ENCODE results near the gene KRT72. TPM values are rescaled to one million over a fixed set of nuclear protein-coding genes. Genes with fewer than 3 reads are reported as not detected.

KRT72 gene
- total RNA-seq, 1 donor from 2014 or later = not detected

DNA sequence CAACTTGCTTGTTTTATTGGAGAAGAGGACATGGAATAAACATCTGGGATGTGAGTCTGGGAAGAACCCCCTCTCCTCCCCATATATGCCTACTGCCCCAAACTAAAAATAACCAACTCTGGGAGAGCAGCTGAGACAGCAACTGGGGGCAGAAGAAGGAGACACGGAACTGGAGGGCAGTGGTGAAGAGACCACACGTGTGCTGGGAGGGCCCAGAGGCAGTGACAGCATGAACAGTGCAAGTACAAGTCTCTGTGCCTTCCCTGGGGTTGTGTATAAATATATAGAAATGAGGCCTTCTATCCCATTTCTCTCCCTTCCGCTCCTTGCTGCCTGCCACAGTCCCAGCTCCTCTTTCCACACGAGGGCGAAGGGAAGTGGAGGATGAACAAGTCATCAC lies 21.1 kb upstream of the KRT72 start:
- no peaks in the 10 kb centered on the region for H3K36me3 ChIP-seq
- TF ChIP-seq, protein P1, sequence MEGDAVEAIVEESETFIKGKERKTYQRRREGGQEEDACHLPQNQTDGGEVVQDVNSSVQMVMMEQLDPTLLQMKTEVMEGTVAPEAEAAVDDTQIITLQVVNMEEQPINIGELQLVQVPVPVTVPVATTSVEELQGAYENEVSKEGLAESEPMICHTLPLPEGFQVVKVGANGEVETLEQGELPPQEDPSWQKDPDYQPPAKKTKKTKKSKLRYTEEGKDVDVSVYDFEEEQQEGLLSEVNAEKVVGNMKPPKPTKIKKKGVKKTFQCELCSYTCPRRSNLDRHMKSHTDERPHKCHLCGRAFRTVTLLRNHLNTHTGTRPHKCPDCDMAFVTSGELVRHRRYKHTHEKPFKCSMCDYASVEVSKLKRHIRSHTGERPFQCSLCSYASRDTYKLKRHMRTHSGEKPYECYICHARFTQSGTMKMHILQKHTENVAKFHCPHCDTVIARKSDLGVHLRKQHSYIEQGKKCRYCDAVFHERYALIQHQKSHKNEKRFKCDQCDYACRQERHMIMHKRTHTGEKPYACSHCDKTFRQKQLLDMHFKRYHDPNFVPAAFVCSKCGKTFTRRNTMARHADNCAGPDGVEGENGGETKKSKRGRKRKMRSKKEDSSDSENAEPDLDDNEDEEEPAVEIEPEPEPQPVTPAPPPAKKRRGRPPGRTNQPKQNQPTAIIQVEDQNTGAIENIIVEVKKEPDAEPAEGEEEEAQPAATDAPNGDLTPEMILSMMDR (IDR thresholded peaks at IDR 0.05) = no peak
- no peaks in the 10 kb centered on the region for H3K9me3 ChIP-seq
- intact Hi-C loops (cut with DNase I) = no loop called here
- no peaks in the 10 kb centered on the region for H3K4me1 ChIP-seq
- H3K4me3 ChIP-seq = no peak overlapping the region
- peak in 1 of 2 donors; percentile 22 for DNase-seq (ENCODE audit: extremely low spot score in 2 of 2)
- H3K27me3 ChIP-seq = no peaks in the 10 kb centered on the region
- no peak overlapping the region for H3K27ac ChIP-seq

DNA sequence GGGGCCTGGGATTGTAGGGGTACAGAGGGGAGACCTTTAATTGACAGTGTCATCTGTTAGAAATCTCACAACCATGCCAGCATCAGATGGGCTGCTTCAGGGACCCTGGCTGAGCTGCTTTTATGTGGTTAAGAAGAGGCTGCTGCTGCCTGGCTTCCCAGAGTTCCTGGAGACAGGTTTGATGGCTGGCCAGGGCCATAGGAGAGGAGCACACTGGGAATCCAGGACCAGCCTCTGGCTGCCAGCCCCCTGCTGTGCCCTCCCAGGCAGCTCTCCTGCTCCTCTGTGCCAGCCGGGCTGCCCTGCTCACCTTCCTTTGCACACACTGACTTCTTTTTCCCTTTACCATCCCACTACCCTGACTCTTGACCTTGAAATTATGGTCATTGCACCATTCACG lies 17.6 kb upstream of the KRT72 start:
- peak; percentile 28 to 65 for DNase-seq (ENCODE audit: extremely low spot score in 2 of 2)
- Histone ChIP-seq H3K27me3 (no peaks in the 10 kb centered on the region), H3K27ac (no peak overlapping the region), H3K4me3 (no peak overlapping the region), H3K9me3 (no peaks in the 10 kb centered on the region), H3K4me1 (no peaks in the 10 kb centered on the region), H3K36me3 (no peaks in the 10 kb centered on the region)
- intact Hi-C loops (cut with DNase I) = no loop called here
- TF ChIP-seq POLR2AphosphoS5 (IDR thresholded peaks at IDR 0.05; ENCODE audit: insufficient read depth in 1 of 2, low read depth in 1 of 2) (no peak), POLR2A (IDR thresholded peaks at IDR 0.05) (no peak)
- TF ChIP-seq, protein P1 (IDR thresholded peaks at IDR 0.05) = no peak

DNA sequence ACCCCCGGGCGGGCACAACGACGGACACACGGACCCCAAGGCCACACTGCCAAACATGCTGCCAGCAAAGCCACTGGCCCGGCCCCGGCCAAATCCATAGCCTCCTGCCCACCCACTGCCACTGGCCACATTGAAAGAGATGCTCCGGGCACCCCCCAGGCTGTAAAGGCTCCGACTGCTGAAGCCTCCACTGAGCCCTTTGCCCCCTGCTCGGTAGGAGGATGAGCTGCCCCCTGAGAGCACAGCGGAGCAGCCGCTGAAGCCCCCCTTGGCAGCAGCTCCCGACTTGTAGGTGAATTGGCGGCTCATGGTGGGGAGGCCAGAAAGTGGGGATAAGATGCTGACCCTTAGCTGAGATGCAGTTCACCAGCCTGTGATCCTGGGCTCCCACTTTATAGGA lies 17.0 kb upstream of the KRT72 start, which contains the start of gene KRT73:
TSS of gene KRT73 (minus strand) at position 344 of the 400 bp plus-strand sequence. CDS start at position 309, 35 bp downstream.
- DNase-seq (ENCODE audit: extremely low spot score in 2 of 2) = peak; percentile 56 to 87
- TF ChIP-seq, protein P1 (IDR thresholded peaks at IDR 0.05) = no peak
- Histone ChIP-seq H3K4me1 (no peaks in the 10 kb centered on the region), H3K36me3 (no peaks in the 10 kb centered on the region), H3K9me3 (no peaks in the 10 kb centered on the region), H3K4me3 (no peak within 1 kb of the TSS), H3K27ac (no peak within 1 kb of the TSS), H3K27me3 (no peaks in the 10 kb centered on the region)
- intact Hi-C loops (cut with DNase I) = no loop called here

DNA sequence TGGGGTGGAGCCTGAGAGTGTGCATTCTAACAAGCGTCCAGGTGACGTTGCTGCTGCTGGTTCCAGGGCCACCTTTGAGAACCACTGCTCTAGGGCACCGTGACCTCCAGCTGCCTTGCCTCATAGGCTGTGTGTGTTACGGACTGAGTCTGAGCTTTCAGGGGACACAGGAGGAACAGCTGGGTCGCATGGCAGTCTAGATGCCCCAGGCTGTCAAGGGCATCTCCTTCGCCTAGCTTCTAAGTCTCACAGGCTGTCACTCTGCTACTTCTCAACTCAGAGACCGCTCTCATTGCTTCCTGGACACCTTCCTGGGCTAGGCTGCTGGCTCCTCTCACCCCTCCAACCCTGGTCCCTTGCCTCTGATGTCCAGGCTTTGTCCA lies 16.1 kb upstream of the KRT72 start:
- intact Hi-C loops (cut with DNase I) = no loop called here
- TF ChIP-seq POLR2AphosphoS5 (IDR thresholded peaks at IDR 0.05; ENCODE audit: insufficient read depth in 1 of 2, low read depth in 1 of 2) (no peak), POLR2A (IDR thresholded peaks at IDR 0.05) (no peak)
- TF ChIP-seq, protein P1 (IDR thresholded peaks at IDR 0.05) = no peak
- Histone ChIP-seq H3K27ac (no peak overlapping the region), H3K4me1 (no peaks in the 10 kb centered on the region), H3K4me3 (no peak overlapping the region), H3K27me3 (no peaks in the 10 kb centered on the region), H3K9me3 (no peaks in the 10 kb centered on the region), H3K36me3 (no peaks in the 10 kb centered on the region)
- peak; percentile 62 to 88 for DNase-seq (ENCODE audit: extremely low spot score in 2 of 2)

DNA sequence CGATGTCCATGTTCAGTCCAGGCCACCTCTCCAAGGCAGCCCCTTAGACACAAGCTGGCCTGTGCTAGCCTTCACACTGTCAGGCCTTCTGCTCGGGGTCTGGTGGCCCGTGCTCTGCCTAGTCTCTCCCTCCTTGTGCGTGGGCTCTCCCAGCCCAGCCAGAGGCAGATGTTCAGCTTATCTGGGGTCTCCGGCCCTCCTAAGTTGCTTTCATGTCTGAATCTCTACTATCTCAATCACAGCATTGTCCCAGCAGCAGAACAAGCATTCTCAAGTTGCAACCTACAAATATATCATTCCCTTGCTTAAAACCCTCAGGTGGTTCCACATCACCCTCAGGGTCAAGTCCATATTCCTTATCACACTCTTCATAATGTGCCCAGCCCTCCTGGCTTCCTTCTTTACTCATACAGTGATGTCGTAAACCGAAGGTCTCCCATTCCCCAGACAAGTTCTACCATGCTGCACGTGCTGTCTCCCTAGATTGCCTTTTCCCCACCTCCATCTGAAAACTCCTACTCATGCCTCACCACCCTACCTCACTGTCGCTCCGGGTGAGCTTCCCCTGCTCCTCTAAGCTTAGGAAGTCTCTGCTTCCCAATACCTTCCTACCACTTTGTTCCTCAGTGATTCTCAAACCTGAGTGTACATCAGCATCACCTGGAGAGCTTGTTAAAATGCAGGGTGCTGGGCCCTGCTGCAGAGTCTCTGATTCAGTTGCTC lies 15.6 kb upstream of the KRT72 start:
- H3K27ac ChIP-seq = no peak overlapping the region
- peak; percentile 46 to 60 for DNase-seq (ENCODE audit: extremely low spot score in 2 of 2)
- no peaks in the 10 kb centered on the region for H3K4me1 ChIP-seq
- TF ChIP-seq, protein P1 (IDR thresholded peaks at IDR 0.05) = no peak
- TF ChIP-seq POLR2A (IDR thresholded peaks at IDR 0.05) = no peak
- TF ChIP-seq POLR2AphosphoS5 (IDR thresholded peaks at IDR 0.05; ENCODE audit: insufficient read depth in 1 of 2, low read depth in 1 of 2) = no peak
- intact Hi-C loops (cut with DNase I) = no loop called here
- no peaks in the 10 kb centered on the region for H3K27me3 ChIP-seq
- H3K36me3 ChIP-seq = no peaks in the 10 kb centered on the region
- H3K9me3 ChIP-seq = no peaks in the 10 kb centered on the region
- no peak overlapping the region for H3K4me3 ChIP-seq

Data from vagina (tissue), 2 donors.